Common myeloid progenitor, CD34-positive (primary cell): ENCODE data around the gene CATSPER4.

Experiments
- CTCF ChIA-PET: fragments of 350-600 bp; sonication (Branson Sonifier 250); formaldehyde crosslinking; loops from one replicate; lab custom pipeline; 2021; ENCODE audit warnings: antibody characterized with exemption; lab: Charles Lee
- POLR2A ChIA-PET: fragments of 350-600 bp; sonication (Branson Sonifier 250); formaldehyde crosslinking; loops from one replicate; lab custom pipeline; 2021; ENCODE audit warnings: antibody characterized with exemption; lab: Charles Lee
- DNase-seq, 3 donors: peaks; one replicate each; pipeline versions ENCODE4 v3.0.0 to v3.0.0-alpha.2; 2013
- H3K27ac ChIP-seq, 2 experiments: 1 replicate in 1 of 2; 2 replicates in 1 of 2; pipeline ENCODE4 v1.7.0; 2013; ENCODE audit warnings: inconsistent platforms in 2 of 2, low read length in 2 of 2, mild to moderate bottlenecking in 2 of 2, low read depth in 1 of 2, moderate library complexity in 1 of 2; ENCODE audit not compliant: severe bottlenecking in 2 of 2, insufficient read depth in 1 of 2, poor library complexity in 1 of 2
- H3K27me3 ChIP-seq, 5 experiments: replicated peaks in 2 of 5; 1 replicate in 3 of 5; 2 replicates in 2 of 5; pipeline versions ENCODE4 v1.6.1 to v1.7.0; 2013; ENCODE audit warnings: low read length in 4 of 5, mild to moderate bottlenecking in 2 of 5, moderate library complexity in 2 of 5, inconsistent platforms in 1 of 5; ENCODE audit not compliant: insufficient read depth in 5 of 5, control insufficient read depth in 4 of 5
- H3K36me3 ChIP-seq, 4 experiments: 1 replicate in 2 of 4; 2 replicates in 2 of 4; pipeline versions ENCODE4 v1.6.1 to v1.7.0; 2013; ENCODE audit warnings: low read length in 3 of 4, control low read depth in 1 of 4, mild to moderate bottlenecking in 1 of 4; ENCODE audit not compliant: control insufficient read depth in 4 of 4, insufficient read depth in 4 of 4
- H3K4me1 ChIP-seq, 4 experiments: 1 replicate in 3 of 4; 2 replicates in 1 of 4; pipeline versions ENCODE4 v1.6.1 to v1.7.1; 2013; ENCODE audit warnings: low read length in 3 of 4, mild to moderate bottlenecking in 3 of 4, control low read depth in 1 of 4, inconsistent platforms in 1 of 4, moderate library complexity in 1 of 4; ENCODE audit not compliant: control insufficient read depth in 4 of 4, insufficient read depth in 4 of 4; ENCODE audit errors: control extremely low read depth in 1 of 4
- H3K4me3 ChIP-seq, 7 experiments: 1 replicate in 4 of 7; 2 replicates in 3 of 7; pipeline versions ENCODE4 v1.5.1 to v1.7.0; 2013; ENCODE audit warnings: mild to moderate bottlenecking in 7 of 7, low read length in 6 of 7, moderate library complexity in 6 of 7, inconsistent platforms in 2 of 7, low read depth in 2 of 7, control low read depth in 1 of 7; ENCODE audit not compliant: insufficient read depth in 4 of 7, control insufficient read depth in 1 of 7; ENCODE audit errors: extremely low read depth in 1 of 7
- H3K9me3 ChIP-seq, 5 experiments: 1 replicate in 4 of 5; 2 replicates in 1 of 5; pipeline versions ENCODE4 v1.6.1 to v1.7.1; 2013; ENCODE audit warnings: low read length in 4 of 5, mild to moderate bottlenecking in 2 of 5, inconsistent platforms in 1 of 5, low read depth in 1 of 5, moderate library complexity in 1 of 5; ENCODE audit not compliant: control insufficient read depth in 4 of 5, insufficient read depth in 2 of 5; ENCODE audit errors: control extremely low read depth in 1 of 5
- WGBS: methylation state at CpG from one replicate; pipeline ENCODE4 v1.1.5; 2013; ENCODE audit not compliant: insufficient coverage; 5-methylcytosine and 5-hydroxymethylcytosine counted together

CATSPER4 gene

GRCh38 chr1:26170472-26170821, 20.0 kb upstream of the CATSPER4 start:
- POLR2A ChIA-PET: no interaction called here
- CTCF ChIA-PET: interaction anchor here (1.0 to 2.0 kb wide), 13 partner anchors 8 to 208 kb away, joined by 3 to 10 read pairs (median 4); partner anchors contain the start of gene CD52
- Histone ChIP-seq H3K4me3 (peak overlapping the region; percentile 70 to 85 (median 79)), H3K27me3 (no peaks in the 10 kb centered on the region), H3K36me3 (peaks cover 0 to 10% (median 5%) of the 10 kb centered on the region in 4 experiments), H3K4me1 (peaks cover 0 to 21% (median 11%) of the 10 kb centered on the region in 4 experiments), H3K9me3 (no peaks in the 10 kb centered on the region), H3K27ac (peak overlapping the region; percentile 33 to 85)
- DNase-seq: no peak
- 58% methylated on average over 6 of the region's 9 CpGs for WGBS

DNA sequence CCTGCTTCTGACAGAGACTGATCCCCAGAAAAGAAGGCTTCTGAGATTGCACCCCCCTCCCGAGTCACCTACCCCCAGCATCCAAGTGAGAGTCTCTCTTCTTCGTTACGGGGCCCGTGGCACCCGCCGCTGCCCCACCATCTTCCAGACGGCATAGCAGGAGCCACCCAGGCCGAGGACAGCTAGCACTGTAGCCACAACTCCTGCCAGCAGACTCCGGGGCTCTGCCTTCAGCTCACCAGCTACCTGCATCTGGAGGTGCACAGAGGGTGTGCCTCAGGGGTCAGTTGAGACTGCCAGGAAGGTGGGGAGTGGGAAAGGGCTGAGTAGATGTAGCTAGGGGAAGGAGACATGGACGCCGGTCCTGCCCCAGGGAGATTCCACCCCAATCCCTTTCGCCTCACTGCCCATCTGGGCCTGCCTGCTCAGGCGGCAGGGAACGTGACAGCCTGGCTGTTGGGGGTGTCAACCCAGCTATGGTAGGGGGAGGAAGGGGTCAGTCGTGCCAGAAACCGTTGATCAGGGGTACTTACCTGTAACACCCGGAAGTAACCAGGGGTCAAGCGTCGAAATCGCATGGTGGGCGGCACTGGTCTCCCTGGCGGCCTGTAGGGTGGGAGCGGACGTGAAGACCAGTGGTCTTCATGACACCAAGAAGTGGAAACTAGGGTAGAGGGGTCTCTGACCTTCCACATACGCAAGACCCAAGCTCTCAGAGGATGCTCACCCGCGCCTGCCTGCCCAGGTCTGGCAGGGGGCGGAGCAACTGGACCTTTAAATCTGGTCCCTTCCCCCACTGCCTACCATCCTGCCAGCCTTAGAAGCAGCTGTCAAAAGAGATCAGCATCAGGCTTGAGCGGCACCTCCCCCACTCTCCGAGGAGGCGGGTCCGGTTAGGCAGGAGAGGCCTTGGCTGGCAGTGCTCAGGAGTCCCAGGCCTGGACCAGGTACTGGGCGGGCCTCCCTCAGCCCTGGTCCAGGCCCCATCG, 19.0 kb upstream of the CATSPER4 start, which contains the start of gene ZNF593OS:
Gene ZNF593OS (minus strand): TSS at position 749 of the 989 bp plus-strand sequence. CDS start 171 bp downstream, at position 578.
- H3K9me3 ChIP-seq: no peaks in the 10 kb centered on the region
- H3K27ac ChIP-seq: peak within 1 kb of the TSS in 1 of 2 experiments; percentile 85
- POLR2A ChIA-PET: no interaction called here
- CTCF ChIA-PET: interaction anchor here (0.9 to 1.8 kb wide), 7 partner anchors 7 to 135 kb away, joined by 3 to 6 read pairs (median 4); no protein-coding TSS in a partner anchor
- H3K4me1 ChIP-seq: peaks cover 0 to 17% (median 11%) of the 10 kb centered on the region in 4 experiments
- WGBS: 98% methylated on average over 26 of the region's 34 CpGs
- peak within 1 kb of the TSS in 5 of 7 experiments; percentile 77 to 85 (median 83) for H3K4me3 ChIP-seq
- H3K36me3 ChIP-seq: peaks cover 0 to 10% (median 5%) of the 10 kb centered on the region in 4 experiments
- no peaks in the 10 kb centered on the region for H3K27me3 ChIP-seq
- DNase-seq: no peak

DNA sequence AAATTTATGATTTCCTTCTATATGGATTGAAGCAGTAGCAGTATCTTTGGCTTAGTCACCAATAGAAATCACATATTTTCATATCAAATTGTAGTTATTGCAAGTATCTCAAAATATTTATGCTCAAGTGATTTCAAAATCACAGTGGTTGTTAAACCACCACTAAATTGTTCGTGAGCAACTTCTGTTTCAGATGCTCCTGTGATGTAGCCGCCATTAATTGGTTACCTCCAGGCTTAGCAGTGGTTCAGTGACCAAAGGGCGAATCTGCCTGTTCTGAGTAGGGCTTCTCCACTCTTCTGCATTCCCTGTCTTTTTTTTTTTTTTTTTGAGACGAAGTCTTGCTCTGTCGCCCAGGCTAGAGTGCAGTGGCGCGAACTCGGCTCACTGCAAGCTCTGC, 15.1 kb upstream of the CATSPER4 start:
- H3K27ac ChIP-seq: no peak overlapping the region
- 100% methylated on average over 3 of the region's 8 CpGs for WGBS
- H3K9me3 ChIP-seq: no peaks in the 10 kb centered on the region
- no peak for DNase-seq
- no peak overlapping the region for H3K4me3 ChIP-seq
- CTCF ChIA-PET: interaction anchor here (1.6 kb wide), 1 partner anchor 10 kb away, joined by 5 read pairs; no protein-coding TSS in a partner anchor
- H3K27me3 ChIP-seq: no peaks in the 10 kb centered on the region
- peaks cover 0 to 17% (median 6%) of the 10 kb centered on the region in 4 experiments for H3K4me1 ChIP-seq
- H3K36me3 ChIP-seq: peaks cover 0 to 10% (median 6%) of the 10 kb centered on the region in 4 experiments
- POLR2A ChIA-PET: no interaction called here

DNA sequence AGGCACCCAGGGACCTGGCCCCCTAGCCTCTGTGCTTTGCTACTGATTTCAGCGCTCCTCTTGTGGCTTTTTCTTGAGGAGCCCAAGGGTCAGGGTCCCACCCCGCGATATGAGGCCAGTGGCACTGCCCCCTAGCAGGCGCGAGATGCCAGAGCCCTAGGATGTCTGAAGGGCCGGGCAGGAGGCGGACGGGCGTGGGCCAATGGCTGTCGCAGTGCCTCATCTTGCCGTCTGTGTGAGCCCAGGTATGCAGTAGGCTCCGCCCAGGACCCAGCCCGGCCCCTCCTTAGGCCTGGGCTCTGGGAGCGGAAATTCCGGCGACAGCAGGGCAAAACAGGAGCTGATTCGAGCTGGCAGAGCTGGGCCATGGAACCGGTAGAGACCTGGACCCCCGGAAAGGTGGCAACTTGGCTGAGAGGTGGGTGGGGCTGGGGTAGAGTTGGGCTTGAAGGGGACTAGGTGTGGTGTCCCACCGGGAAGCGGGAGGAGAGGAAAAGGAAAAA, 13.2 kb upstream of the CATSPER4 start, which contains the start of gene CNKSR1:
Gene CNKSR1 (plus strand): TSS at position 310 of the 503 bp plus-strand sequence. CDS start 57 bp downstream, at position 367.
- no peak for DNase-seq
- ChIA-PET CTCF (interaction anchor here (0.9 to 2.7 kb wide), 6 partner anchors 9 to 217 kb away, joined by 3 to 8 read pairs (median 3); partner anchors contain the start of genes C1orf232 and CATSPER4), POLR2A (no interaction called here)
- peak within 1 kb of the TSS in 3 of 7 experiments; percentile 4 to 67 (median 34) for H3K4me3 ChIP-seq
- peaks cover 0 to 10% (median 0%) of the 10 kb centered on the region in 4 experiments for H3K4me1 ChIP-seq
- no peaks in the 10 kb centered on the region for H3K9me3 ChIP-seq
- H3K36me3 ChIP-seq: peaks cover 0 to 12% (median 2%) of the 10 kb centered on the region in 4 experiments
- H3K27me3 ChIP-seq: no peaks in the 10 kb centered on the region
- H3K27ac ChIP-seq: no peak within 1 kb of the TSS
- 56% methylated on average over 21 of the region's 21 CpGs for WGBS

DNA sequence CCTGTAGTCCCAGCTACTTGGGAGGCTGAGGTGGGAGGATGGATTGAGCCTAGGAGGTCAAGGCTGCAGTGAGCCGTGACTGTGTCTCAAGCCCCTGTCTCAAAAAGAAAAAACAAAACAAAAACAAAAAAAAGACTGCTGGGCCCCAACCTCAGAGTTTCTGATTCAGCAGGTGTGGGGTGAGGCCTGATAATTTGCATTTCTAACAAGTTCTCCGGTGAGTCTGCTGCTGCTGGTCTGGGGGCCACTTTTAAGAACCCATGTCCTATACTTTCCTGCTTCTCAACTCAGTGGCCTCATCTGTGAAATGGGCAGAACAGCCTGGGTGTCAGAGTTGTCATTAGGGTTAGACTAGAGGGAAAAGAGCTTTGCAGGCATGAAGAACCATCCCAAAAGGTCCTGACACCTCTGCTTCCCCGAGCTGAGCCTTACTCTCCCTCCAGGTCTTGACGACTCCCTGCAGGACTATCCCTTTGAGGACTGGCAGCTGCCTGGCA, 10.3 kb upstream of the CATSPER4 start:
- H3K4me3 ChIP-seq: no peak overlapping the region
- H3K27me3 ChIP-seq: no peaks in the 10 kb centered on the region
- ChIA-PET CTCF (interaction anchor here (1.6 kb wide), 2 partner anchors 8 to 10 kb away, joined by 4 read pairs; partner anchors contain the start of genes CATSPER4 and ZNF593OS), POLR2A (interaction anchor here (1.1 kb wide), 1 partner anchor 53 kb away, joined by 3 read pairs; no protein-coding TSS in a partner anchor)
- DNase-seq: no peak
- WGBS: 95% methylated on average over 3 of the region's 4 CpGs
- H3K36me3 ChIP-seq: peaks cover 0 to 24% (median 2%) of the 10 kb centered on the region in 4 experiments
- peaks cover 0 to 10% (median 0%) of the 10 kb centered on the region in 4 experiments for H3K4me1 ChIP-seq
- no peak overlapping the region for H3K27ac ChIP-seq
- H3K9me3 ChIP-seq: no peaks in the 10 kb centered on the region

DNA sequence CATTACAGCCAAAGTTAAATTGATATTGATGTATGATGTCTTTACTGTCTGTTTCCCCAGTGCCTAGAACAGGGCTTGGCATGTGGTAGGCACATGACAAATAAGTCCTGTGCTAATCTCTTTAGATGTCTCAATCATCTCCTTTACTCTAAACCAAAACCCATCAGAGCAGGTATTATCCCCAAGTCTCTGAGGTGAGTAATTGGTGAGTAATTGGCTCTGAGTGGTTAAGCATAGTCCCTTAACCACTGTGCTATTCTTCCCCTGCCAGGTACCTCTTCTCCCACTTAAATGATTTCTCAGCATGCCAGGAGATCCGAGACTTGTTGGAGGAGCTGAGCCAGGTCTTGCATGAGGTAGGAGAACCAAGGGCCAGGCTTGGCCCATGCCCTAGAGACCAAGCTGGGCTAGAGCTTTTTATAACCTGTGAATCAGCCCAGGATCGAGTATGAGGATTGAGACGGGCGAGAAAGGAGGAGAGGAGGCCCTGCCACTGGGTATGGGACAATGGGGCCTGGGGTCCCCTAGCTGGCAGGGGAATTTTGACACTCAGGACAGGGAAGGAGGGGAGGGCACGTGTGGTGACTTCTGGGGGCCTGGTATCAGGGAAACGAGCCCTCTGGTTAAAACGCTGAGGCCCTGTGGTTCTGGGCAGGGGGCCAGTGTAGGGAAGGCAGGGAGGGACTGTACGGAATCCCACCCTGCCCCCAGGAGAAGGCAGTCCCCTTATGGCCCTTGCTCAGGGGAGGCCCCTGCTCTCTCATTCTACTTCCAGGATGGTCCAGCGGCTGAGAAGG, 8.6 kb upstream of the CATSPER4 start:
- Histone ChIP-seq H3K27ac (no peak overlapping the region), H3K27me3 (no peaks in the 10 kb centered on the region), H3K9me3 (no peaks in the 10 kb centered on the region), H3K36me3 (peaks cover 0 to 24% (median 2%) of the 10 kb centered on the region in 4 experiments), H3K4me1 (peaks cover 0 to 10% (median 0%) of the 10 kb centered on the region in 4 experiments), H3K4me3 (no peak overlapping the region)
- DNase-seq: no peak
- WGBS: 86% methylated on average over 8 of the region's 9 CpGs
- POLR2A ChIA-PET: interaction anchor here (1.1 kb wide), 1 partner anchor 52 kb away, joined by 3 read pairs; no protein-coding TSS in a partner anchor
- CTCF ChIA-PET: interaction anchor here (0.6 to 1.6 kb wide), 3 partner anchors 8 to 15 kb away, joined by 3 to 4 read pairs (median 3); partner anchors contain the start of gene CATSPER4
